Embryonic facial prominence (tissue), 1 donor: Measurements from ENCODE around the gene PIEZO1.

ENCODE experiments used
- DNase-seq: peaks from one replicate; pipeline ENCODE4 v3.0.0-alpha.2; 2016; ENCODE audit errors: extremely low spot score

Gene PIEZO1

DNA sequence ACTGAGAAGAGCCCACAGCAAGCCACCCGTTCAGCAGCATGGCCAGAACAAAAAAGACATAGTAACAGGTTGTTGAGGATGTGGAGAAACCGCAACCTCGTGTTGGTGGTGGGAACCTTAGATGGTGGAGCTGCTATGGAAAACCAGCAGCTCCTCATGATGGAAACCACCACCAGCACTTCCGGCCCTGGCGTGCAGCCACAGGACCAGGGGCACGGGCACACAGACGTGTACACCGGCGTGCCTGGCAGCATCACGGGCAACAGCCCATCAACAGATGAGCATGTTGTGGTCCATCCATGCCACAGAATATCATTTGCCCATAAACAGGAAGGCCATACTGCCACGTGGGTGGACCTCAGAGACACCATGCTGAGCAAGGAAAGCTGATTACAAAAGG, 66.8 kb downstream of the PIEZO1 start:
- no peak for DNase-seq

DNA sequence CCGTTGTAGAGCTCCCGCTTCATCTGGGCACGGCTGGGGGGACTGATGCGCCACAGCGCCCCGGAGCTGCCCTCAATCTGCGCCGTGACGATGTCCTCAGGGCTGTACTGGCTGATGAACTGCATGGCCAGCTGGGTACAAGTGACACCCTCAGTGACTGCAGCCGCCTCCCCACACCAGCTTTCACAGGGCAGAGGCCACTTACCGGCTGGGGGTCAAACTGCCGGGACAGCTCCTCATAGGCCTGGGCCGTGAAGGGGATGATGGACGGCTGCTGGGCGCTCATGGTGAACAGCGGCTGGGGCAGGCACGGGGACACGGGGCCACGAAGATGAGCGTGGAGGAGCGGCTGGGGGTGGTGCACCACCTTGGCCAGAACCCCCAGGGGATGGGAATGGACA, 68.4 kb downstream of the PIEZO1 start:
- DNase-seq: no peak

DNA sequence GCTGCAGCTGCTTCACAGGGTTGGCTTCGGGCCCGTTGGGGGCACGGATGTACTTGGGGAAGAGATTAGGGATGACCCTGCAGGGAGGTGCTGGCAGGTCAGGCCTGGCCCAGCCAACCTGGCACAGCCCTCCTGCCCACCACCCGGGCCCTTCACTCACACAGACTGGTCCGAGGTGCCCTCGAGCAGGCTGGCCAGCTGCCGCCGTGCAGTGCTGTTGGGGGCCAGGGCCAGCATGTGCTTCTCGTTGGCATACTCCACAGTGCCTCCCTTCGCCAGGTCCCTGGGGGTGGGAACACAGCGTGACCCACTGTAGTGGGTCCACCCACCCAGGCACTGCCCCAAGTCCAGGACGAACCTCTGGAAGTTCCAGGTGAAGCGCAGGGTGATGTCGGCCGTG, 68.8 kb downstream of the PIEZO1 start:
- no peak for DNase-seq

DNA sequence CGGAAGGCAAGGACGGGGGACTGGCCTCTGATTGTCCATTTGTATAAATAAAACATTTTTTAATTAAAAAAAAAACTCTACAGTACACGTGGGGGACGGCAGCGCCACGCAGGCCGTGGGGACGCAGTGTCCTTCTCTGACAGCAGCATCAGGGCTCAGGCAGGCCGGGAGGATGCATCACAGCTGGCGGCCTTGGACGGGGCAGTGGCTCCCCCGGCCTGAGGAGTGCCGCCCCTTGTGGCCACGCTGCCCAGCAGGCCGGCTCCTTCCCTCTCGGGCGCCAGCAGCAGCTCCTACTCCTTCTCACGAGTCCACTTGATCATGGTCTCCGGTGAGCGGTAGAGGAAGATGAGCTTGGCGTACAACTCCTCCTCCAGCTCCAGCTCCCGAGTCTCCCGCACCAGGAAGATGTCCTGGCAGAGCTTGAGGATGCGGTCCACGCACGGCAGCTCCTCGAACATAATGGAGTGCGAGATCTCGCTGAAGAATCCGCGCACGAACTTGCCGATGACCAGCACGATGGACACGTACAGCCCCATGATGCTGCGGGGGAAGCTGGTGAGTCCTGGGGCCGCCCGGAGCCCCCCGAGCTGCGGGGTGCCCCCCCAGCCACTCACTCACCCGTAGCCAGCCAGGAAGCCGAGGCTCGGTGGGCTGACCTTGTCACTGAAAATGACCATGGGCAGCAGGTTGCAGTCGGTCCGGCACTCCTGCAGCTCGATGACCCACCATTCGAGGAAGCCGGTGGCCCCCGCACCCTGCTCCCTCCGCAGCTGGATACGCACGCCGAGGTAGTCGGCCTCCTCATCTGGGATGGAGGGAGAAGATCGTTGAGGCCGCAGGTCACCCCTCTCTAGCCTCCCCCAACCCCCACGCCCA, 69.5 kb downstream of the PIEZO1 start:
- no peak for DNase-seq

DNA sequence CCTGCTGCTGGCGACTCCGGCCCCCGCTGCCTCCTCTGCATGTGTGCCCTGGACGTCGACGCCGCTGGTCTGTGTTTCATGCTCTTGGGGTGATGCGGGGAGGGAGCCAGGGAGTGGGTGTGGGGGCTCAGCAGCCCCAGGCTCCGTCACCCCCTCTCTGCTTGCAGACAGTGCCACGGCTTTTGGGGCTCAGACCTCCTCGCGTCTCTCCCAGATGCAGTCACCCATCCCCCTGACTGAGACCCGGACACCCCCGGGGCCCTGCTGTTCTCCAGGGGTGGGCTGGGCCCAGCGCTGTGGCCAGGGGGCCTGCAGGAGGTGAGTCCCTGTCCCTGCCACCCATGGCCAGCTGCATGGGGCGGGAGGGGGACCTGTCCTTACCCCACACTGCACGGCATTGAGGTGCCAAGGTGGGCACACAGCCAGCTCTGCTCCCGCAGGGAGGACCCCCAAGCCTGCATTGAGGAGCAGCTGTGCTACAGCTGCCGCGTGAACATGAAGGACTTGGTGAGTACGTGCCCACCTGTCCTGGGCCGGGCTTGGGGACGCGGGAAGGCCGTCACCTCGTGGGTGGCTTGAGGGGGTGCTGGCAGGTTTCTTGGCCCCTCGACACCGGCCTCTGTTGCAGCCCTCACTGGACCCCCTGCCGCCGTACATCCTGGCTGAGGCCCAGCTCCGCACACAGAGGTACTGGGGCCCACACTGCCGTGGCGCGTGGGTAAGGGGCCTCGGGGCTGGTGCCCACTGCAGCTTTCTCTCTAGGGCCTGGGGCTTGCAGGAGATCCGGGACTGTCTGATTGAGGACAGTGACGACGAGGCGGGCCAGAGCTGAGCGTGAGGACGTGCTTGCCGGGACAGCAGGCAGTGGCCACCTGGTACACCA, 70.4 kb downstream of the PIEZO1 start:
- no peak for DNase-seq

DNA sequence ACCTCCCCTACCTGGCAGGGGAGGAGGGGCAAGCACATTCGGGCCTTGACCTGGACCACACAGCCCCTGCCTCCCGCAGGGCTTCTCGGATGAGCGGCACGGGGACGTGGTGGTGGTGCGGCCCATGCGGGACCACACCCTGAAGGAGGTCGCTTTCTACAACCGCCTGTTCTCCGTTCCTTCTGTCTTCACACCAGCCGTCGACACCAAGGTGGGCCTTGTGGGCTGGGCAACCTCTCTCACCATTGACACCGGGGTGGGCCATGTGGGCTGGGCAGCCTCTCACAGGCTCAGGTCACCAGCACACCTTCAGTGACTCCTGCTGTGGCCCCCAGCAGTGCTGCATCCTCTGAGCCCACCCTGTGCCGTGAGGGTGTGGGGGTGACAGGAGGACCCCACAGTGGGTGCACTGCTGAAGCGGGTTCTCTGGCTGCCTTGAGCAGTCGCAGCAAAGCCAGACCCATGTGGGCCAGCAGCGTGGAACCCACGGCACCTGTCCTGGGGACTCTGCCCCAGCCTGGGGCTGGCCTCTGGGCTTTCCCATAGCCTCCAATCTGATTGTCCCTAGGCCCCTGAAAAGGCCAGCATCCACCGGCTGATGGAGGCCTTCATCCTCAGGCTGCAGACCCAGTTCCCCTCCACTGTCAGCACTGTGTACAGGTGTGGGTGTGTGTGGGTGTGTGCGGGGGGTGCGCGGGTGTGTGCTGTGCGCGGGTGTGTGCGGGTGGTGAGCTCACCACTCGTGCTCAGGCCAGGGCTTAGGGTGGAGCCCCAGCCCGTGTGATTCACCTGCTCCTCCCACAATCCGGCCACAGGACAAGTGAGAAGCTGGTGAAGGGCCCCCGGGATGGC, 71.2 kb downstream of the PIEZO1 start:
- no peak for DNase-seq

DNA sequence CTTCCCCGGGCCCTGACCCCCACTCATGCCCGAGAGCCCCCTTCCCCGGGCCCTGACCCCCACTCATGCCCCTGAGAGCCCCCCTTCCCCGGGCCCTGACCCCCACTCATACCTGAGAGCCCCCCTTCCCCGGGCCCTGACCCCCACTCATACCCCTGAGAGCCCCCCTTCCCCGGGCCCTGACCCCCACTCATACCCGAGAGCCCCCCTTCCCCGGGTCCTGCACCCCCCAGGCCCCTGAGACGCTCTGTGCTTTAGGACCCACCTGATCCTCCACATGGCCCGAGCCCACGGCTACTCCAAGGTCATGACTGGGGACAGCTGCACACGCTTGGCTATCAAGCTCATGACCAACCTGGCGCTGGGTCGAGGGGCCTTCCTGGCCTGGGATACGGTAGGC, 72.0 kb downstream of the PIEZO1 start:
- DNase-seq: no peak

DNA sequence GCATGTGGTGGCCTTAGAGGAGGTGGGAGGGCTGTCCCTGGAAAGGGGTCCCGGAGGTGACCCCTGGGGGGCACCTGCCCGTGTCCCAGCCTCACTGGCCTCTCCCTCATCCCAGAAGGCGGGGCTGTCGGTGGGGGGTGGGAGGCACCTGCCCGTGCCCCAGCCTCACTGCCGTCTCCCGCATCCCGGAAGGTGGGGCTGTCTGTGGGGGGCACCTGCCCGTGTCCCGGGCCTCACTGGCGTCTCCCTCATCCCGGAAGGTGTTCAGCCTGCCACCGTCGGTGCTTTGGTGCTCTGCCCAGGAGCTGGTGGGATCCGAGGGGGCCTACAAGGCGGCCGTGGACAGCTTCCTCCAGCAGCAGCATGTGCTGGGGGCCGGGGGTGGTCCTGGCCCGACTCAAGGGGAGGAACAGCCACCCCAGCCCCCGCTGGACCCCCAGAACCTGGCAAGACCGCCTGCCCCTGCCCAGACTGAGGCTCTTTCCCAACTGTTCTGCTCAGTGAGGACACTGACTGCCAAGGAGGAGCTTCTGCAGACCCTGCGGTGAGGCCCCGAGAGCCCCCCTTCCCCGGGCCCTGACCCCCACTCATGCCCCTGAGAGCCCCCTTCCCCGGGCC, 72.5 kb downstream of the PIEZO1 start:
- no peak for DNase-seq

DNA sequence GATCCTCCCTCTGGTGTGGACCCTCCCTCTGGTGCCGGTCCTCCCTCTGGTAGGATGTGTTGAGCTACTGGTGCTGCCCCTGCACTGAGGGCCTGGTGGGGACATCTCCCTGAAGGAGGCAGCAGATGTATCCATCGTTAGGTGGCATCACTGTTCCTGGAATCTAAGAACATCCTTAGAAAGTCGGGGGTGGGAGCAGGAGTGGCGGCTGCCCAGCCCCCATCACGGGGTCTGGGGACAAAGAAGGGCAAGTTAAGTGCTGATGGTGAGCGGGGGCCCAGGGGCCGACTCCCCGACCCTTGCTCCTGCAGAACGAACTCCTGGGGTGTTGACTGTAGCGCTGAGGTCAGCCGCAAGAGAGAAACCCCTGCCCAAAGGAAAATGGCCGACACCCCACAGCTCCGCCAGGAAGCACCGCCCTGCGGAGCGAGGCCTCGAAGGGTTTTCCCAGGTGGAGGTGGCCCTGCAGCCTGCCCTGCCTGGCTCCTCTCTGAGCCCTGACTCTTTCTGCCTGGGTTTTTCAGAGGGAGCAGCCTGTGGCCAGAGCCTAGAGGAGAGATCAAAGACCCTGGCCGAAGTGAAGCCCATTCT, 73.2 kb downstream of the PIEZO1 start:
- DNase-seq: no peak

DNA sequence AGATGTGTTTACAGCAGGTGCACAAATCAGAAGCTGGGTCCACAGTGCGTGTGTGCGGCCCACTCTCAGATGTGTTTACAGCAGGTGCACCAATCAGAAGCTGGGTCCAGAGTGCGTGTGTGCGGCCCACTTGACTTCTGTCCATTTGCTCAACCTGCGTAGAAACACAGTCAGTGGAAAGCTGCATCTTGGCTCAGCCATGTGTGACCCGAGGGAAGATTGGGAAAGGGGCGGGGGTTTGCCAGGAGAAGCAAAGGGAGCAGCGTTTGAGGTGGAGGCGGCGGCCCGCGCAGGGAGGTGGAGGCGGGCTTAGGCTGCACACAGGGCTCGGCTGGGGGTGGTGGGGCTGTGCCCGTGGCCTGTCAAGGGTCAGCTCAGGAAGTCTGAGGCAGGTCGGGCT, 74.5 kb downstream of the PIEZO1 start:
- no peak for DNase-seq

DNA sequence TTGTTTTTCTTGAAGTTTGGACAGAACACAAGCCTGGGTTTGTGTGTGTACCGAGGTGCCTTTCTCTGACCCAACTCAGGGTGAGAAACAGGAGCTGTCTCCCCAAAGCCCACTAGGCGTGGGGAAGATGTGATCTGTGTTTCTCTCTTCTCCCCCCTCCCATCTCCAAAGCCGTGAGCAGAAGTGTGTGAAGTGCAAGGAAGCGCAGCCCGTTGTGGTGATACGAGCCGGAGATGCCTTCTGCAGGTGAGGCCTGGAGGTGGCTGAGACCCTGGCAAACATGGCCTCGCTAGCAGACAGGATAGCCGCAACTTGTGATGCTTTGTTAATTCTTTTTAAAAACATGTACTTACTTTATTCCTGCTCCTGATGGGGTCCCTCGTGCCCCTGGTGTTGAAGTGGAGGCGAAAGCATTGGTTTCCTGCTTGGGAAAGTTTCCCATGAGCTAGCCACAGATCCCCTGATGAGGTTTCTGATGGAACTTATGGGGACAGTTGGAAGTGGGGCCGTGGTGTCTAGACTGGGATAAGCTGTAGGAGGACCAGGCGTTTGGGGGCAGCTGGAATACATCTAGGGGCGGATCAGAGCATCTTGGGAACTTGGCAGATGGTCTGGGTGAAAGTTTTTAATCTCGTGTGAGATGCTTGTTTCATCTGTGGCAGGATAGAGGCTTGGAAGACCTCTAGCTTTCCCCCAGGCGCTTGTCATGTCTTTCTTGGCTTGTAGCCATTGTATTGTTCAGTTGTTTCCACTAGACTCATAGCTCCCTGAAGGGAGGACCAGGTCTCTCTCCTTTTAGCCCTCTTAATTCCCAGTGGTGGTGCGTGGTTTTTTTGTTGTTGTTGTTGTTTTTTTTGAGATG, 77.8 kb downstream of the PIEZO1 start:
- no peak for DNase-seq

DNA sequence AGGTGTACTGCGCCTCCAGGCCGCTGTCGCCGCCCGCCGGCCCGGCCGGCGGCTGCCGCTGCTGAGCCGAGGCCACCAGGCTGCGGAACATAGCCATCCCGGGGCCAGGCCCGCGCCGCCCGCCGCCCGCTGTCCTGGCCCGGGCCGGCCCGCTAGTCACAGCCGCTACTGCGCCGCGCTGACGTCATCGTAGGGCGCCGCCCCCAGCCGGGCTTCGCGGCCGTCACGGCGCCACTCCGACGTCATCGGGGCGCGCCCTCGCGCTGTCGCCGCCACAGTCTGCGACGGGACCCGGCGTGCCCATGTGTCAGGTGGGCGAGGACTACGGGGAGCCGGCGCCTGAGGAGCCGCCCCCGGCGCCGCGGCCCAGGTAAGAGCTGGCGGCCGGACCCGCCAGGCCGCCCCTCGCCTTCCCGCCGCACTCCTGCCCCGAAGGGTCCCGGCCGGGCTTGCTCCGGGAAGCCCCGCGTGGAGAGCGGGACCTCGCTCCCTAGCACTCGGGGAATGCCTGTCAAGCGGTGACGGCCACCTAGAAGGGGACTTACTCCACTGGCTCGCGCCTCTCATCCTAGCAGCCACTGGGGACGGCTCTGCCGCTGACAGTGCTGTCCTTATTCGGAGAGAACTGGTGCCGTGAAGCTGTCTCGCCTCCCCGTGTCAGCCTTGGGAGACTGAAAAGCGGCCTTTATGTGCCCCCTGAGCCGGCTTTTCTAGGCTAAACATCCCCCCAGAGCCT, 78.6 kb downstream of the PIEZO1 start, which contains the start of the genes CTU2 and RNF166:
TSS of gene CTU2 (plus strand) at position 275 of the 736 bp plus-strand sequence. CDS start at position 303, 28 bp downstream.
TSS of gene RNF166 (minus strand) at position 180 of the 736 bp plus-strand sequence. CDS start at position 97, 83 bp downstream.
- peak; percentile 60 for DNase-seq

DNA sequence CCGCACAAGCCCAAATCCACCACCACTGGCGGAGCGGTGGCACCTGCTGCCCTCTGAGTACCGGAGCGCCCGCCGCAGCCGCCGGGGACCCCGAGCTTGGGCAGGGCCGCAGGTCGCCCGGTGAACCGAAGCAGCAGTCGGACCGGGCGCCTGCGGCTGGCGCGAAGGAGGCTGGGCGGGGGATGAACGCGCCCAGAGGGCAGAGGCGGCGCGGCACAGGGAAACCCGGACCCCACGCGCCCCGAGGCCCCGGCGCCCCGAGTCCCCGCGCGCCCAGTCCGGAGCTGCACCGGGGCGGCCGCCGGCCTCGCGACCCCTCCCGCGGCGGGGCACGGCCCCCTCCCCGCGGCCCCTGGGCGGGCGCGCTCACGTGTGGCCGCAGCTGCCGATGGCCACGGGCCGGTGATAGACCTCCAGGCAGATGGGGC, 79.2 kb downstream of the PIEZO1 start:
- no peak for DNase-seq

DNA sequence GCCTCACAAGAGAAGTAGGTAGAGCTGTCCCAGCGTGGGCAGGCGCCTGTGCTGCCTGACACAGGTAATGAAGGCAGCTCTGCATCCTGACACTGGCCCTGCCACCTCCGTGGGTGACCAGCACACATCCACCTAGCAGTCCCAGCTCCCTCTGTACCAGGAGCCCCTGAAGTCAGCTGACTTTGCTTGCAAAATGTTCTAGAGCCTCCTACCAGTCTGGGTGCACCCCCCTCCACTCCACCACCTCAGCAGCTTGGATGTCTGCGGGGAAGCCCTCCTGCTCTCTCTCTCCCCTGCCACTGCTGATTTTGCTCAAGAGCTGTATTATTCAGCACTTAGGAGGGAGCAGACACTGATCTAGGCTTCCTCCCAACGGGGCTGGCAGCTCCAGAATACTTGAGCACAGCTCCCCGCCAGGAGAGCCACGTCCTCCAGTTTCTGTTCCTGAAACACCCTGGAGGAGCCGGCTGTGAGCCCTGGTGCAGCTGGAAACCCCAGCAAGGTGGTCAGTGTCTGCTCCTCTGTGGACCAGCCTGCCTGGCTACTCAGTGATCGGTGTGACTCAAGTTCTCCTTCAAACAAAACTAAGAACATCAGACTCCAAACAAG, 79.8 kb downstream of the PIEZO1 start:
- DNase-seq: no peak

DNA sequence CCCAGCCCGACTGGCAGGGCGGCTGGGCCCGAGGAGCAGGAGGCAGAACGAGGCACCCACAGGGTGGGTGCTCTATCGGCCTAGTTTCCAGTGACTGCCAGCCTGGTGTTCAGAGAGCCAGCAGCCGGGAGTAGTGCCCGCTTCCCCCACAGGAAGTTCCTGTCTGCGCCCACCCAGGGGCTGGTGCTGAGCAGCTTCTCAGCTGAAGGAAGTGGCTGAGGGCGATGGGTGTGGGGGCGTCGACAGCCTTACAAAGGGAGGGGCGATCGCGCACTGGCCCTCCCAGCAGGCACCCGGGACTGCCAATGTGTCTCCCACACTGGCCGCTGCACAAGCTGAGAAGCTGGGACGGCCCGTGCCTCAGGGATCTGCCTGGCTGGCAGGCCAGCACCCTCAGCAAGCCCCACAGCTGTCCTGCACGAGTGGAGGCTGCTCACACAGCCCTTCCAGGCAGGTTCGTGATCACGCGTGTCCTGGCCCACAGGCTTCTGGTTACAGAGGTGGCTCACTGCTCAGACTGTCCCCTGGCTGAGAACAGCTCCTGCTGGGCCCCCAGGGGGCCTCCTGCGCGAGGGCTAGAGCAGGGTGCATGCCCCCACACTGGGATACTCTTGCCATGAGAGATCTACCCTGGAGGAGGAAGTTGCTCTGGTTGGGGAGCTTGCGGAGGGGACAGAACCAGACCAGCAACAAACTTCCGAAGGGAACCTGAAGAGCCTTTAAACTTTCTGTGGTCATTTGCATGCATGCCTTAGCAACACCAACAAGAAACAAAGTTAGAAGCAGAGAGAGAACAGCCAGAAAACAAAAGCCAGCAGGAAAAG, 81.3 kb downstream of the PIEZO1 start:
- no peak for DNase-seq

DNA sequence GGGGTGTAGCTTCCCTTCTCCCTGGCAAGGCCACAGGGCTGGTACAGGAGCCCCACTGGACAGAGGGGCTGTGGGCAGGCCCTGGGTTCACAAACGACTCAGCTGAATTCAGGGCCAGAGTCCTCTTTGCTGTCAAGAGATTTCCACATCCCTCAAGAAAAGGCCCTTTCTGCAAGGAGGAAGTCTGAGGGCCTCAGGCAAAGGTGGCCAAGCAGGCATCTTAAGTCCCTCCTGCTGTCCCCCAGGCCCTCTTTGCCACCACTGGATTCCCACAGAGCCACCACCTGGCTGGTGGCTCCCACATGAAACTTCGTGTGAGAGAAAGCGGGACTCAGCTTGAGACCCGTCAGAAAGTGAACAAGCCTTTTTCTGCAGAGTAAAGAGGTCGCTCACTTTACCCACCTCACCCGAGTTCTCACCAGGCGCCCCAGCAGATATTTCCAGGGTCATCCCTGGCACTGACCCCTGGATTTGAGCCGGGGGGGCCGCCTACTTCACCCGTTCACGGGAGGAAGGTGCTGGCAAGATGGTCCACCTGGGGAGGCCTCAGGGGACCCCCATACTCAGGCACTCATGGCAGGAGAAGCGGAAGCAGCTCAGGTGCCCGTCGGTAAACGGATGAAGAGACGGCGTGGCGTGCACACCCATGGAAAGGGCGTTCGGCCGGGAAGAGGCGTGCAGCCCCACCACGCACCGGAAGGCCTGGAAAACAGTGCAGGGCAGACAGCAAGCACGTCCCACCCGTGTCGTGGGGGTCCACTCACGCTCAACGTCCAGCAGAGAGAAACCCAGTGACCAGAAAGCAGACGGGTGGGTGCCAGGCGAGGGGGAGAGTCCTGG, 82.4 kb downstream of the PIEZO1 start:
- DNase-seq: no peak
